Measurements from ENCODE around the gene THBS4. TPM values are rescaled to one million over a fixed set of nuclear protein-coding genes. Genes with fewer than 3 reads are reported as not detected.

Gene THBS4
- total RNA-seq, 4 donors from 2014 or later: 25.6 to 119 (median 30.6) TPM

DNA sequence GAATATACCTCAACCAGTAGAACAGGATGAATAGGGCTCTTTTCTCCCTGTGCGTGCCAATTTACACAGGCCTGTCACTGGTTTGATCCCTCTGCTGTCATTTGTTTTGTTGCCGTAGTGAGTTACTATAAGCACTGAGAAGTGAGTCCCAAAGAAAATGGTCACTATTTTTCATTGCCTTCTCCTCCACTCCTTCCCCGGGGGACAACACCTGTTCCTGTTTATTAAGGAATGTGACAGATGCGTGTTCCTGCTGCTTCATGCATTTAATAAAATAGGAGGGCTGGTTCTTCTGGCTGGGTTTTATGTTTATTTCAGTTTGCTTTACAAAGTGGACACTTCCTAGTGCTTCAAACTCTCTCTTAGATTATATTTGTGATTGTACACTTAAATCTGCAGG lies 6.4 kb downstream of the THBS4 start:
- H3K4me3 ChIP-seq: no peak overlapping the region
- intact Hi-C loops (cut with DNase I): no loop called here
- DNase-seq (ENCODE audit: extremely low spot score): no peak
- H3K27me3 ChIP-seq: peaks cover 0 to 13% (median 3%) of the 10 kb centered on the region in 4 donors
- H3K27ac ChIP-seq (replicated peaks in 1 of 4): no peak overlapping the region
- H3K36me3 ChIP-seq: no peaks in the 10 kb centered on the region
- H3K4me1 ChIP-seq: no peaks in the 10 kb centered on the region
- no peaks in the 10 kb centered on the region for H3K9me3 ChIP-seq
- WGBS: 56% methylated on average over 4 of the region's 4 CpGs
- TF ChIP-seq EP300 (IDR thresholded peaks at IDR 0.05) (no peak), POLR2A (IDR thresholded peaks at IDR 0.05; ENCODE audit: low read depth) (no peak), POLR2AphosphoS5 (IDR thresholded peaks at IDR 0.05) (no peak)
- TF ChIP-seq, protein P1, sequence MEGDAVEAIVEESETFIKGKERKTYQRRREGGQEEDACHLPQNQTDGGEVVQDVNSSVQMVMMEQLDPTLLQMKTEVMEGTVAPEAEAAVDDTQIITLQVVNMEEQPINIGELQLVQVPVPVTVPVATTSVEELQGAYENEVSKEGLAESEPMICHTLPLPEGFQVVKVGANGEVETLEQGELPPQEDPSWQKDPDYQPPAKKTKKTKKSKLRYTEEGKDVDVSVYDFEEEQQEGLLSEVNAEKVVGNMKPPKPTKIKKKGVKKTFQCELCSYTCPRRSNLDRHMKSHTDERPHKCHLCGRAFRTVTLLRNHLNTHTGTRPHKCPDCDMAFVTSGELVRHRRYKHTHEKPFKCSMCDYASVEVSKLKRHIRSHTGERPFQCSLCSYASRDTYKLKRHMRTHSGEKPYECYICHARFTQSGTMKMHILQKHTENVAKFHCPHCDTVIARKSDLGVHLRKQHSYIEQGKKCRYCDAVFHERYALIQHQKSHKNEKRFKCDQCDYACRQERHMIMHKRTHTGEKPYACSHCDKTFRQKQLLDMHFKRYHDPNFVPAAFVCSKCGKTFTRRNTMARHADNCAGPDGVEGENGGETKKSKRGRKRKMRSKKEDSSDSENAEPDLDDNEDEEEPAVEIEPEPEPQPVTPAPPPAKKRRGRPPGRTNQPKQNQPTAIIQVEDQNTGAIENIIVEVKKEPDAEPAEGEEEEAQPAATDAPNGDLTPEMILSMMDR (IDR thresholded peaks at IDR 0.05): no peak

DNA sequence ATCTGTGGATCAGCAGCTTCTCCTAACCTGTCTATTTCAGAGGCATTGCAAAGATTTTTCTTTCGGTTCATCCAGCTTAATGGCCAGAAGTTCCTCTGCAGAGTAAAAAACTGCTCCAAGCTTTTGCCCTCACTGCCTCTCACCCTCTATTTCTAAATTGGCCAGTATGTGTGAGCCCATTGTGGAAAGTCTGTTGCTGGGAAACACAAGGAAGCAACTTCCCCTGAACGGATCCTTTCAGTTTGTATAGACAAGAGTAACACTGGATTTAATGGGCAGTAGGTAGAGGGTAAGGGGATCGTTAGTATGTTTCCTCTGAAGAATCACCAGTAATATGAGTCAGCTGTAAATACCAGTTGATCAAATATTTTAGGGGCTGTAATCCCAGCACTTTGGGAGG lies 7.2 kb downstream of the THBS4 start:
- H3K27ac ChIP-seq (replicated peaks in 1 of 4): no peak overlapping the region
- no peaks in the 10 kb centered on the region for H3K36me3 ChIP-seq
- no peaks in the 10 kb centered on the region for H3K4me1 ChIP-seq
- intact Hi-C loops (cut with DNase I): no loop called here
- no peak overlapping the region for H3K4me3 ChIP-seq
- TF ChIP-seq, protein P1 (IDR thresholded peaks at IDR 0.05): no peak
- no peak for TF ChIP-seq EP300 (IDR thresholded peaks at IDR 0.05)
- TF ChIP-seq POLR2AphosphoS5 (IDR thresholded peaks at IDR 0.05): no peak
- no peak for TF ChIP-seq POLR2A (IDR thresholded peaks at IDR 0.05; ENCODE audit: low read depth)
- H3K27me3 ChIP-seq: peaks cover 0 to 5% (median 0%) of the 10 kb centered on the region in 4 donors
- no peaks in the 10 kb centered on the region for H3K9me3 ChIP-seq
- no peak for DNase-seq (ENCODE audit: extremely low spot score)
- WGBS: 60% methylated on average over 3 of the region's 3 CpGs

DNA sequence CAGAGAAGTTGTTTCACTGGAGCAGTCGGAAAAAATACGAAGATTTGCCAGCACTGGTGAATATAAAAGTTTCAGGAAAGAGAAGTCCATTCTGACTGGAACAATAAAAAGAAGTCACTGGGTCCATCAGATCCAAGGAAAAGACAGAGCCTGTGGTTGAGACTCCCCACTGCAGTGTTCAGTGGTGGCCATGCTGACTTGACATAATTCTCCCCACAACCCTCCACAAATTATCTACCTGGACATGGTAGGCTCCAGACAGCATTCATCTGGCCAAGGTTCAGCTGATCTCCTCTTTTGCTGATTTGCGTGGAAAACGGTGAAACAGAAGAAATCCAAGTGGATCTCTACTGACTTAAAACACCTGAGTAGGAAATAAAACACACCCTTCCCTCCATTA lies 8.0 kb downstream of the THBS4 start:
- no peaks in the 10 kb centered on the region for H3K9me3 ChIP-seq
- no peaks in the 10 kb centered on the region for H3K36me3 ChIP-seq
- 88% methylated on average over 4 of the region's 4 CpGs for WGBS
- peaks cover 0 to 4% (median 0%) of the 10 kb centered on the region in 4 donors for H3K27me3 ChIP-seq
- no peak overlapping the region for H3K27ac ChIP-seq (replicated peaks in 1 of 4)
- no peak for DNase-seq (ENCODE audit: extremely low spot score)
- TF ChIP-seq POLR2AphosphoS5 (IDR thresholded peaks at IDR 0.05): no peak
- no peak for TF ChIP-seq POLR2A (IDR thresholded peaks at IDR 0.05; ENCODE audit: low read depth)
- TF ChIP-seq, protein P1 (IDR thresholded peaks at IDR 0.05): no peak
- TF ChIP-seq EP300 (IDR thresholded peaks at IDR 0.05): no peak
- intact Hi-C loops (cut with DNase I): no loop called here
- no peaks in the 10 kb centered on the region for H3K4me1 ChIP-seq
- H3K4me3 ChIP-seq: no peak overlapping the region

DNA sequence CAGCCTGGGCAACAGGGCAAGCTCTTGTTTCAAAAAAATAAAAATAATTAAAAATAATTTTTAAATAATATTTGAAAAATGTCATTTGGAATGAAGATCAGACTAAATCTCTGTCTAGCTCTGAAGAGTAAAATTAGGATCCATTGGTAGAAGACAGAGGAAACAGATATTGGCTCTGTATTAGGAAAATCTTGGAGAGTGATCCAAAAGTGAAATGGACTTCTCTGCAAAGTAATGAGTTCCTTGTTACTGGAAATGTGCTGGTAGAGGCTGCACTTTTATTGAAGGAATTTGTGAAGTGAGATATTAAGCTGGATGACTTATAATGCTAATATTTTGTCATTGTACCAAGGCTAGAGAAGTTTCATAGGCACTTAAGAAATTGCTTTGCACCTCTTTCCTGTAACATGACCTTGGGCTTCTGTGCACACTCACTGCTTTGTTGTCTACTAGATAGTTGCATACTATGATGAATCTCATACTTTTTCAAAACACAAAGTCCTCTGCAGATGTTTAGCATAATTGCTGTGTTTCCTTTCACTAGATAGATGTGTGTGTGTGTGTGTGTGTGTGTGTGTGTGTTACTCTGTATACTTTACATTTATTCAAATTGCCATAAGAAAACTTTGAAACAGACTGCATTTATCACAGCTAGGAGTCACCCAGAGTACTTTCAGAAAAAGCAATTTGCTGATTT lies 13.1 kb downstream of the THBS4 start:
- no peaks in the 10 kb centered on the region for H3K9me3 ChIP-seq
- H3K4me3 ChIP-seq: no peak overlapping the region
- no peaks in the 10 kb centered on the region for H3K27me3 ChIP-seq
- H3K4me1 ChIP-seq: no peaks in the 10 kb centered on the region
- TF ChIP-seq, protein P1 (IDR thresholded peaks at IDR 0.05): no peak
- TF ChIP-seq POLR2A (IDR thresholded peaks at IDR 0.05; ENCODE audit: low read depth) (no peak), POLR2AphosphoS5 (IDR thresholded peaks at IDR 0.05) (no peak), EP300 (IDR thresholded peaks at IDR 0.05) (no peak)
- no peak for DNase-seq (ENCODE audit: extremely low spot score)
- intact Hi-C loops (cut with DNase I): no loop called here
- H3K36me3 ChIP-seq: no peaks in the 10 kb centered on the region
- no peak overlapping the region for H3K27ac ChIP-seq (replicated peaks in 1 of 4)

DNA sequence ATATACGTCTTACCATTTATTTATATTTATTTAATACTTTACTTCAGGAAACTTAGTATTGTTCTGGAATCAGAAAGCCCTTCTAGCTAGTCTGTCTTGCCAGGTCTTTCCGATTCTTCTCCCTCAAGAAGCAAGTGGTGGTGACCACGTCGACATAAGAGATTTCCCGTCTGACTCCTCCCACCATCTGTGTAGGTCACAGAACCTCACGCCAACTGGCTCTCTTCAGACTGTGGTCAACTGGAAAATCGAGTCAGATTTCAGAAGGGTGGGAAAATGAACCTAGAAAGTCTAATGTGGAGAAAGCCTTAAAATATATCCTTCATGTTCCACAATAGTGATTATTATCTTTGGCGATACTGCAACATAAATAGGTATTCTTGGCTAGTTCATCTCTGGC lies 17.3 kb downstream of the THBS4 start:
- H3K27me3 ChIP-seq: no peaks in the 10 kb centered on the region
- no peak for DNase-seq (ENCODE audit: extremely low spot score)
- H3K27ac ChIP-seq (replicated peaks in 1 of 4): no peak overlapping the region
- WGBS: 89% methylated on average over 8 of the region's 8 CpGs
- TF ChIP-seq, protein P1 (IDR thresholded peaks at IDR 0.05): no peak
- TF ChIP-seq POLR2A (IDR thresholded peaks at IDR 0.05; ENCODE audit: low read depth): no peak
- TF ChIP-seq EP300 (IDR thresholded peaks at IDR 0.05): no peak
- TF ChIP-seq POLR2AphosphoS5 (IDR thresholded peaks at IDR 0.05): no peak
- intact Hi-C loops (cut with DNase I): no loop called here
- H3K36me3 ChIP-seq: no peaks in the 10 kb centered on the region
- no peak overlapping the region for H3K4me3 ChIP-seq
- H3K4me1 ChIP-seq: no peaks in the 10 kb centered on the region
- H3K9me3 ChIP-seq: no peaks in the 10 kb centered on the region
